HepG2 (cell line): ENCODE measurements around the gene RABGEF1. TPM values are rescaled to one million over a fixed set of nuclear protein-coding genes. Genes with fewer than 3 reads are reported as not detected.
"Not testable (repeated sequence)": the region's sequence is repeated elsewhere in the genome, so short reads cannot be mapped to it uniquely, and the experiment has no call there.

Experiments
- ATAC-seq: fragments of 200-7000 bp; cut with Tn5 transposase; 3 replicates; pipeline ENCODE4 v1.9.1; 2020; ENCODE audit warnings: mild to moderate bottlenecking, moderate library complexity
- BruUV-seq: library from RNA; stranded (reverse); fragments of 400-500 nt; replicated peaks from 2 replicates; lab custom pipeline; 2021; lab: Mats Ljungman, UMichigan
- CTCF ChIA-PET: fragments of 300-600 bp; formaldehyde crosslinking; extraction: SDS; loops from one replicate; lab custom pipeline; 2021; ENCODE audit warnings: low total read pairs, inconsistent platforms, low intra/inter-chr PET ratio; lab: Yijun Ruan, JAX
- POLR2A ChIA-PET: fragments of 350-600 bp; sonication (Branson Sonifier 250); formaldehyde crosslinking; loops from one replicate; lab custom pipeline; 2020; ENCODE audit warnings: antibody characterized with exemption, inconsistent platforms; lab: Yijun Ruan, JAX
- DNase-seq: peaks from one replicate; pipeline ENCODE4 v3.0.0-alpha.2; 2015; ENCODE audit warnings: low spot score
- FAIRE-seq: peaks from 3 replicates; lab custom pipeline; 2011; peaks lifted over from hg19 to GRCh38; lab: Jason Lieb, UNC
- H2AFZ ChIP-seq: one replicate; pipeline ENCODE4 v1.6.1; 2011; ENCODE audit warnings: low read length, inconsistent platforms
- H3K27ac ChIP-seq: fragments of 300-600 bp; 3 replicates; pipeline ENCODE4 v1.8.0; 2011; ENCODE audit warnings: mixed run types, mild to moderate bottlenecking, mixed read lengths, low read length, inconsistent platforms; ENCODE audit not compliant: insufficient read depth; ENCODE audit errors: extremely low read length
- H3K27me3 ChIP-seq, 2 experiments: fragments of 200-600 bp in 1 of 2; 2 replicates in 1 of 2; 3 replicates in 1 of 2; pipeline versions ENCODE4 v1.6.0 to v1.8.0; 2011; ENCODE audit warnings: low read length in 2 of 2, mild to moderate bottlenecking in 2 of 2, moderate library complexity in 2 of 2, inconsistent platforms in 1 of 2; ENCODE audit not compliant: insufficient read depth in 2 of 2, control insufficient read depth in 1 of 2
- H3K36me3 ChIP-seq, 2 experiments: fragments of 200-600 bp in 1 of 2; replicated peaks in 1 of 2; 2 replicates in 1 of 2; 3 replicates in 1 of 2; pipeline versions ENCODE4 v1.5.1 to v1.8.0; 2011; ENCODE audit warnings: low read length in 2 of 2, inconsistent platforms in 1 of 2; ENCODE audit not compliant: insufficient read depth in 2 of 2, control insufficient read depth in 1 of 2
- H3K4me1 ChIP-seq: 2 replicates; pipeline ENCODE4 v1.5.1; 2012; ENCODE audit warnings: low read length, inconsistent platforms; ENCODE audit not compliant: insufficient read depth
- H3K4me2 ChIP-seq: 2 replicates; pipeline ENCODE4 v1.6.0; 2011; ENCODE audit warnings: low read depth, low read length, inconsistent platforms
- H3K4me3 ChIP-seq, 3 experiments: fragments of 200-600 bp in 1 of 3; sonication (generic), shearing (Covaris generic) in 1 of 3; replicated peaks in 1 of 3; 2 replicates each; pipeline ENCODE4 v1.5.1; 2011 to 2016; ENCODE audit warnings: low read length in 3 of 3, inconsistent platforms in 2 of 3, low read depth in 2 of 3, mild to moderate bottlenecking in 2 of 3, control low read depth in 1 of 3, mixed read lengths in 1 of 3; ENCODE audit not compliant: insufficient read depth in 1 of 3
- H3K79me2 ChIP-seq: one replicate; pipeline ENCODE4 v1.6.1; 2011; ENCODE audit warnings: low read length, inconsistent platforms; ENCODE audit not compliant: insufficient read depth
- H3K9ac ChIP-seq: 2 replicates; pipeline ENCODE4 v1.6.0; 2011; ENCODE audit warnings: mild to moderate bottlenecking, low read depth, low read length, inconsistent platforms; ENCODE audit not compliant: insufficient read depth
- H3K9me3 ChIP-seq: 2 replicates; pipeline ENCODE4 v1.5.1; 2012; ENCODE audit warnings: mild to moderate bottlenecking, low read length
- H4K20me1 ChIP-seq: 2 replicates; pipeline ENCODE4 v1.6.0; 2011; ENCODE audit warnings: inconsistent platforms, mild to moderate bottlenecking, low read length, moderate library complexity; ENCODE audit not compliant: insufficient read depth
- ZNF263 ChIP-seq: sonication (generic); formaldehyde crosslinking; IDR thresholded peaks from 2 replicates; pipeline ENCODE4 v1.4.0; 2020; ENCODE audit warnings: missing genetic modification reagents
- ZNF598 ChIP-seq: sonication (generic); formaldehyde crosslinking; IDR thresholded peaks from 2 replicates; pipeline ENCODE4 v1.5.1; 2020; ENCODE audit warnings: mild to moderate bottlenecking, missing genetic modification reagents, borderline replicate concordance
- ZNF687 ChIP-seq: sonication (generic); formaldehyde crosslinking; IDR thresholded peaks from 2 replicates; pipeline ENCODE4 v1.5.1; 2020; ENCODE audit warnings: mild to moderate bottlenecking, missing genetic modification reagents, moderate library complexity
- WGBS: methylation state at CpG from one replicate; pipeline ENCODE4 v1.1.6; 2017; ENCODE audit warnings: low lambda C conversion rate; 5-methylcytosine and 5-hydroxymethylcytosine counted together
- in situ Hi-C: cut with HindIII; loops from 2 replicates; pipeline ENCODE4 v1.10.0; 2017; ENCODE audit warnings: low pct_unique_long_range_greater_than_20kb; ENCODE audit not compliant: extremely low pct_ligation_motif_present
- intact Hi-C: fragments of 100-400 bp; cut with micrococcal nuclease; formaldehyde crosslinking; loops from one replicate; pipeline ENCODE4 v1.10.0; 2022; ENCODE audit not compliant: unreplicated experiment
- polyA plus RNA-seq, 8 experiments: library from polyadenylated mRNA; depleted of rRNA in 3 of 8; stranded (reverse) in 7 of 8; unstranded in 1 of 8; fragments of >200 nt; fragmentation: Illumina TruSeq in 4 of 8; extraction: Trizol in 4 of 8; gene quantifications; 2 replicates each; pipeline versions ENCODE4 v1.2.1 to v1.2.3, GENCODE V29; 2011 to 2016; ENCODE audit warnings: low read depth in 4 of 8, missing spikeins in 1 of 8, mixed read lengths in 1 of 8; ENCODE audit not compliant: insufficient read depth in 1 of 8
- total RNA-seq, 5 experiments: library from RNA; depleted of rRNA; stranded (reverse); fragments of >200 nt; fragmentation: Illumina TruSeq; extraction: Trizol; gene quantifications; 2 replicates each; pipeline ENCODE4 v1.2.3, GENCODE V29; 2016; ENCODE audit warnings: low read depth in 1 of 5

Gene RABGEF1
- total and polyA plus RNA-seq, 2 of the 13 experiments (the other 11 are each of a cell fraction or from before 2014, with no cell fraction given) = 22.7 to 35.3 TPM

DNA sequence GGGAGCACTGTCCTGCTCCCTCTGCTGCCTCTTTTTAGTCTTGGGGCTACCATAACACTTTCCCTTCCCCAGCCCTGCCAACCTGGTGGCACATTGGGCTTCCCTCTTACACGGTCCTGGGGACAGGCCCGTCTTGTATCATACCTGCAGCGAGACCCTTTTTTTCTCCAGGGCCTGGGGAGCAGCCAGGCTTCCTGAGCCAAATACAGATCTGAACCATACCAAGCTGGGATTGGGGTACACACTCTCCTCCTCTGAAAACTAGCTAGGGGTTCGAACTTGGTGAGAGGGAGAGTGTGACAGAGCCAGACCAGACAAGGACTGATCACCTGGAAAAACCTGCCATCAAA is 105.5 kb downstream of the RABGEF1 start:
- Histone ChIP-seq H3K4me3 (peak overlapping the region in 2 of 3 experiments; percentile 79 to 94; a peak in 3 of 6 replicates), H3K4me2 (peak overlapping the region; percentile 97), H3K27ac (peak overlapping the region; percentile 93), H3K79me2 (peaks cover 11% of the 10 kb centered on the region), H3K9ac (peak overlapping the region; percentile 95), H3K4me1 (peaks cover 40% of the 10 kb centered on the region)
- H3K36me3 ChIP-seq, ATAC-seq, intact Hi-C loops, FAIRE-seq, BruUV-seq, POLR2A ChIA-PET, H3K9me3 ChIP-seq, H4K20me1 ChIP-seq, DNase-seq, CTCF ChIA-PET, H3K27me3 ChIP-seq, H2AFZ ChIP-seq: not testable (repeated sequence)
- WGBS = 89% methylated on average over 4 of the region's 4 CpGs
- TF ChIP-seq ZNF598 (CRISPR knock-in tag) (peak; percentile 39; the same call in 1 of the 2 replicates), ZNF263 (CRISPR knock-in tag) (0 out of 2 replicates have a peak, but pooled peaks have one; percentile 63), ZNF687 (CRISPR knock-in tag) (peak; percentile 19; the same call in 1 of the 2 replicates)
- in situ Hi-C loops = loop anchor here (25.0 kb wide), 1 partner anchor 141 kb away; the partner anchor contains the start of genes SBDS and TYW1

- Histone ChIP-seq H3K79me2 (peaks cover 11% of the 10 kb centered on the region), H3K4me1 (peaks cover 34% of the 10 kb centered on the region)
- H4K20me1 ChIP-seq, H3K27ac ChIP-seq, BruUV-seq, H3K9ac ChIP-seq, H3K36me3 ChIP-seq, H3K27me3 ChIP-seq, DNase-seq, ATAC-seq, CTCF ChIA-PET, H2AFZ ChIP-seq, FAIRE-seq, H3K4me2 ChIP-seq, H3K4me3 ChIP-seq, intact Hi-C loops, H3K9me3 ChIP-seq: not testable (repeated sequence)
- POLR2A ChIA-PET = interaction anchor here (0.7 kb wide), 1 partner anchor 149 kb away, joined by 3 read pairs; the partner anchor contains the start of gene TYW1
- 89% methylated on average over 2 of the region's 2 CpGs for WGBS
- in situ Hi-C loops = loop anchor here (25.0 kb wide), 1 partner anchor 140 kb away; the partner anchor contains the start of genes SBDS and TYW1
These were observed 107.0 kb downstream of the RABGEF1 start for GRCh38 chr7:66847523-66847855.
